SU-DHL-6 (cell line): ENCODE measurements around the gene MYOCD.

Source experiments
- H2AFZ ChIP-seq: fragments of 200-600 bp; sonication (generic); 2 replicates; pipeline ENCODE4 v1.6.1; 2014; ENCODE audit warnings: low read depth, mild to moderate bottlenecking, moderate library complexity, mixed read lengths, antibody characterized with exemption, low read length; ENCODE audit not compliant: severe bottlenecking
- H3F3A ChIP-seq: fragments of 200-600 bp; shearing (Covaris generic); 2 replicates; pipeline ENCODE4 v1.6.0; 2016; ENCODE audit warnings: antibody characterized with exemption, mild to moderate bottlenecking; ENCODE audit not compliant: insufficient read depth
- H3K27ac ChIP-seq: fragments of 200-600 bp; sonication (generic); 2 replicates; pipeline ENCODE4 v1.5.1; 2016; ENCODE audit warnings: low read depth, mild to moderate bottlenecking, low read length, moderate library complexity, mixed read lengths
- H3K27me3 ChIP-seq: fragments of 200-600 bp; sonication (generic), shearing (Covaris generic); 2 replicates; pipeline ENCODE4 v1.6.0; 2014; ENCODE audit warnings: mild to moderate bottlenecking, low read length
- H3K36me3 ChIP-seq: fragments of 200-600 bp; sonication (generic); 2 replicates; pipeline ENCODE4 v1.6.1; 2014; ENCODE audit warnings: mild to moderate bottlenecking, low read length, mixed read lengths
- H3K4me2 ChIP-seq: fragments of 300-600, 200-600 bp; shearing (Covaris generic), sonication (generic); 2 replicates; pipeline ENCODE4 v1.6.0; 2014; ENCODE audit warnings: low read length, low read depth, mild to moderate bottlenecking; ENCODE audit not compliant: poor library complexity, severe bottlenecking
- H3K4me3 ChIP-seq: fragments of 200-600 bp; sonication (generic); 2 replicates; pipeline ENCODE4 v1.5.1; 2014; ENCODE audit warnings: antibody characterized with exemption, low read length, mild to moderate bottlenecking, mixed read lengths; ENCODE audit not compliant: insufficient read depth, poor library complexity, severe bottlenecking
- H3K79me2 ChIP-seq: fragments of 200-600 bp; sonication (generic); 2 replicates; pipeline ENCODE4 v1.6.1; 2014; ENCODE audit warnings: mild to moderate bottlenecking, low read length, moderate library complexity; ENCODE audit not compliant: insufficient read depth
- H3K9ac ChIP-seq: fragments of 200-600 bp; sonication (generic); 2 replicates; pipeline ENCODE4 v1.7.0; 2014; ENCODE audit warnings: mild to moderate bottlenecking, low read length
- H3K9me2 ChIP-seq: fragments of 200-600 bp; sonication (generic); replicated peaks from 2 replicates; pipeline ENCODE4 v1.6.1; 2014; ENCODE audit warnings: low read length; ENCODE audit not compliant: insufficient read depth
- H3K9me3 ChIP-seq: fragments of 200-600 bp; sonication (generic); 2 replicates; pipeline ENCODE4 v1.6.1; 2014; ENCODE audit warnings: low read length, mixed read lengths; ENCODE audit not compliant: insufficient read depth
- H4K20me1 ChIP-seq: fragments of 200-600 bp; sonication (generic); 2 replicates; pipeline ENCODE4 v1.6.1; 2014; ENCODE audit warnings: low read depth, mild to moderate bottlenecking, antibody characterized with exemption, low read length, moderate library complexity, mixed read lengths
- EZH2phosphoT487 ChIP-seq: fragments of 200-600 bp; sonication (generic), shearing (Covaris generic); conservative IDR thresholded peaks from 2 replicates; pipeline ENCODE4 v1.6.1; 2018; ENCODE audit warnings: mild to moderate bottlenecking, antibody characterized with exemption, low read length, moderate library complexity, mixed read lengths
- TF ChIP-seq, protein P1 (sequence below): fragments of 200-600 bp; sonication (generic); IDR thresholded peaks from one replicate; pipeline ENCODE4 v1.5.1; 2017; ENCODE audit warnings: antibody characterized with exemption, mild to moderate bottlenecking, low read length, moderate library complexity; ENCODE audit not compliant: insufficient read depth, poor library complexity, severe bottlenecking

MYOCD gene

GRCh38 chr17:12648498-12648897, 17.2 kb upstream of the MYOCD start:
- Histone ChIP-seq H3K9ac (no peak overlapping the region), H3F3A (no peaks in the 10 kb centered on the region), H3K9me3 (no peaks in the 10 kb centered on the region), H3K27ac (no peak overlapping the region), H3K79me2 (no peaks in the 10 kb centered on the region), H3K4me3 (no peak overlapping the region), H3K27me3 (no peaks in the 10 kb centered on the region), H2AFZ (no peak overlapping the region), H3K9me2 (no peaks in the 10 kb centered on the region), H4K20me1 (no peaks in the 10 kb centered on the region), H3K4me2 (no peak overlapping the region), H3K36me3 (no peaks in the 10 kb centered on the region)
- no peak for TF ChIP-seq EZH2phosphoT487
- TF ChIP-seq, protein P1, sequence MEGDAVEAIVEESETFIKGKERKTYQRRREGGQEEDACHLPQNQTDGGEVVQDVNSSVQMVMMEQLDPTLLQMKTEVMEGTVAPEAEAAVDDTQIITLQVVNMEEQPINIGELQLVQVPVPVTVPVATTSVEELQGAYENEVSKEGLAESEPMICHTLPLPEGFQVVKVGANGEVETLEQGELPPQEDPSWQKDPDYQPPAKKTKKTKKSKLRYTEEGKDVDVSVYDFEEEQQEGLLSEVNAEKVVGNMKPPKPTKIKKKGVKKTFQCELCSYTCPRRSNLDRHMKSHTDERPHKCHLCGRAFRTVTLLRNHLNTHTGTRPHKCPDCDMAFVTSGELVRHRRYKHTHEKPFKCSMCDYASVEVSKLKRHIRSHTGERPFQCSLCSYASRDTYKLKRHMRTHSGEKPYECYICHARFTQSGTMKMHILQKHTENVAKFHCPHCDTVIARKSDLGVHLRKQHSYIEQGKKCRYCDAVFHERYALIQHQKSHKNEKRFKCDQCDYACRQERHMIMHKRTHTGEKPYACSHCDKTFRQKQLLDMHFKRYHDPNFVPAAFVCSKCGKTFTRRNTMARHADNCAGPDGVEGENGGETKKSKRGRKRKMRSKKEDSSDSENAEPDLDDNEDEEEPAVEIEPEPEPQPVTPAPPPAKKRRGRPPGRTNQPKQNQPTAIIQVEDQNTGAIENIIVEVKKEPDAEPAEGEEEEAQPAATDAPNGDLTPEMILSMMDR, result no peak

DNA sequence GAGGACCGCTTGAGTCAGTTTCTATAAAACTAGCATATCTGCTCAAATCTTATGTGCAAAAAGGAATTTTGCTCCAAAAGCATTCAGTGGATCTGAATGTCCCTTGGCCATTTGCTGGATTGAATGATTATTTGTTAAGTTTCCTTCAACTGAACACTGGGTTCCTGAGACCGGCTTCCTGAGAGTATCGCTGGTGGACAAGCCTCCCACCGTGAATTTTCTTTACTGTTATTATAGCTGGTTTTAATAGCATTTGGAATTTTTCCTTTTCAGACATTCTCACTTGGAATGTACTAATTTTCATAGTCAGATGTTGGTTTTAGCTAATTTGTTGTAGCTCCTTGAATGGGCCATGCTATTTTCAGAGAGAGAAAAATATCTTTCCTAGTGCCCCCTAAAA, 9.8 kb upstream of the MYOCD start:
- TF ChIP-seq, protein P1, result no peak
- TF ChIP-seq EZH2phosphoT487, result no peak
- no peaks in the 10 kb centered on the region for H3K79me2 ChIP-seq
- no peak overlapping the region for H2AFZ ChIP-seq
- no peaks in the 10 kb centered on the region for H3F3A ChIP-seq
- no peak overlapping the region for H3K4me2 ChIP-seq
- H3K9ac ChIP-seq, result no peak overlapping the region
- H4K20me1 ChIP-seq, result no peaks in the 10 kb centered on the region
- H3K9me2 ChIP-seq, result no peaks in the 10 kb centered on the region
- no peak overlapping the region for H3K27ac ChIP-seq
- H3K36me3 ChIP-seq, result no peaks in the 10 kb centered on the region
- no peak overlapping the region for H3K4me3 ChIP-seq
- H3K9me3 ChIP-seq, result no peaks in the 10 kb centered on the region
- no peaks in the 10 kb centered on the region for H3K27me3 ChIP-seq

DNA sequence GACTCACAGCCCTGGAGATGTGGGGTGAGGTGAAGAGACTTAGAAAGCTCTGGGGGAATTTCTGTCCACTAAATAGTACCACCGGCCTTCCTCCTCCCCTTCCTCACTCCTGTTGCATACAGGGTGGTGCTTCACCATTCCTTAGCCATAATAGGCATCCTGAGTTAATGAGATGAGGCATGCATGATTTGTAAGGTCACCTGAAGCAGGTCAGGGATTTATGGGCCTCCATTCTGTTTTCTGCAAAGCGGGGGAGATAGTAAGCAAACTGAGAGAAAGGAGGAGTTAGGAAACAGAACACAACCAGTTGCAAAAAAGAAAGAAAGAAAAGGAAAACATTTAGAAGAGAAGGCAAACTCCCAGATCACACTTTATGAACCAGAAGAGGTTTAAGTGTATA, 9.3 kb upstream of the MYOCD start:
- no peaks in the 10 kb centered on the region for H4K20me1 ChIP-seq
- H2AFZ ChIP-seq, result no peak overlapping the region
- no peaks in the 10 kb centered on the region for H3F3A ChIP-seq
- TF ChIP-seq, protein P1, result no peak
- TF ChIP-seq EZH2phosphoT487, result no peak
- no peak overlapping the region for H3K4me3 ChIP-seq
- no peak overlapping the region for H3K4me2 ChIP-seq
- H3K36me3 ChIP-seq, result no peaks in the 10 kb centered on the region
- no peak overlapping the region for H3K27ac ChIP-seq
- H3K9me3 ChIP-seq, result no peaks in the 10 kb centered on the region
- H3K9ac ChIP-seq, result no peak overlapping the region
- H3K79me2 ChIP-seq, result no peaks in the 10 kb centered on the region
- H3K27me3 ChIP-seq, result no peaks in the 10 kb centered on the region
- H3K9me2 ChIP-seq, result no peaks in the 10 kb centered on the region
